Gastrocnemius medialis (tissue), 4 donors: Measurements from ENCODE around the gene MGMT. TPM values are rescaled to one million over a fixed set of nuclear protein-coding genes. Genes with fewer than 3 reads are reported as not detected.

Experiments
- ATAC-seq, 2 donors: fragments of 150-250 bp; one replicate each; pipeline ENCODE4 v1.9.1; 2016
- DNase-seq, 2 donors: peaks; one replicate each; pipeline ENCODE4 v3.0.0-alpha.2; 2019
- H3K27ac ChIP-seq, 4 donors: fragments of 200-600 bp; sonication (generic); 1 replicate in 1 of 4; 2 replicates in 3 of 4; pipeline ENCODE4 v1.5.1; 2016 to 2018; ENCODE audit warnings: mild to moderate bottlenecking in 2 of 4, moderate library complexity in 1 of 4
- H3K27me3 ChIP-seq, 3 donors: fragments of 200-600 bp; sonication (generic) in 2 of 3; 1 replicate in 1 of 3; 2 replicates in 2 of 3; pipeline versions ENCODE4 v1.5.1 to v1.6.0; 2016 to 2019; ENCODE audit warnings: mild to moderate bottlenecking in 1 of 3, moderate library complexity in 1 of 3
- H3K36me3 ChIP-seq, 2 donors: fragments of 200-600 bp; sonication (generic) in 1 of 2; one replicate each; pipeline ENCODE4 v1.5.1; 2017 to 2018
- H3K4me1 ChIP-seq, 2 donors: fragments of 200-600 bp; sonication (generic) in 1 of 2; one replicate each; pipeline ENCODE4 v1.5.1; 2016 to 2017; ENCODE audit warnings: mild to moderate bottlenecking in 2 of 2
- H3K4me3 ChIP-seq, 4 donors: fragments of 200-600 bp; sonication (generic) in 3 of 4; 1 replicate in 1 of 4; 2 replicates in 3 of 4; pipeline ENCODE4 v1.5.1; 2016 to 2019; ENCODE audit warnings: mild to moderate bottlenecking in 2 of 4
- H3K9me3 ChIP-seq, 3 donors: fragments of 200-600 bp; sonication (generic) in 2 of 3; 1 replicate in 1 of 3; 2 replicates in 2 of 3; pipeline ENCODE4 v1.5.1; 2016 to 2019
- CTCF ChIP-seq, 5 experiments: fragments of 450-650 bp in 3 of 5; fragments of 200-600 bp in 2 of 5; sonication (generic) in 2 of 5; IDR thresholded peaks in 4 of 5; conservative IDR thresholded peaks in 1 of 5; 1 replicate in 4 of 5; 2 replicates in 1 of 5; pipeline ENCODE4 v1.5.1; 2016 to 2019; ENCODE audit warnings: antibody characterized with exemption in 5 of 5, mild to moderate bottlenecking in 3 of 5, moderate library complexity in 3 of 5
- POLR2A ChIP-seq, 2 donors: fragments of 450-650 bp; IDR thresholded peaks; one replicate each; pipeline ENCODE4 v1.6.1; 2017; ENCODE audit warnings: antibody characterized with exemption in 2 of 2, mild to moderate bottlenecking in 2 of 2, moderate library complexity in 2 of 2
- in situ Hi-C, 4 donors: fragments of 200-750 bp; cut with MboI; loops; one replicate each; pipeline versions ENCODE4 v1.15.0 to v1.8.0; 2017; ENCODE audit warnings: low sequenced_read_pairs in 4 of 4
- intact Hi-C: fragments of 100-400 bp; cut with DNase I; formaldehyde crosslinking; loops from one replicate; pipeline ENCODE4 v1.15.1; 2023; ENCODE audit warnings: low total_unique reads
- total RNA-seq, 4 donors: library from RNA; depleted of rRNA; stranded (reverse); fragments of >200 nt; gene quantifications; one replicate each; pipeline versions ENCODE4 v1.1.0 to v1.2.3, GENCODE V29; 2016

The MGMT gene
- total RNA-seq, 4 donors from 2014 or later = 8.9 to 20.7 (median 17.1) TPM

- no peak overlapping the region for H3K4me3 ChIP-seq
- ATAC-seq (no peak), DNase-seq (no peak)
- intact Hi-C loops = no loop called here
- peaks cover 0 to 4% (median 0%) of the 10 kb centered on the region in 3 donors for H3K27me3 ChIP-seq
- H3K4me1 ChIP-seq = no peaks in the 10 kb centered on the region
- H3K27ac ChIP-seq = no peak overlapping the region
- H3K36me3 ChIP-seq = no peaks in the 10 kb centered on the region
- no peak for TF ChIP-seq CTCF (IDR thresholded peaks at IDR 0.05 in 4 of 5, conservative IDR thresholded peaks at IDR 0.05 in 1 of 5)
- H3K9me3 ChIP-seq = no peaks in the 10 kb centered on the region
- in situ Hi-C loops = no loop called here
These were observed 321.2 kb downstream of the MGMT start for GRCh38 chr10:129788215-129788614.

- DNase-seq (no peak), ATAC-seq (no peak)
- Histone ChIP-seq H3K4me3 (no peak overlapping the region), H3K27me3 (peaks cover 0 to 4% (median 0%) of the 10 kb centered on the region in 3 donors), H3K4me1 (no peaks in the 10 kb centered on the region), H3K27ac (no peak overlapping the region), H3K9me3 (no peaks in the 10 kb centered on the region), H3K36me3 (no peaks in the 10 kb centered on the region)
- in situ Hi-C loops = no loop called here
- intact Hi-C loops = no loop called here
- no peak for TF ChIP-seq POLR2A (IDR thresholded peaks at IDR 0.05)
- no peak for TF ChIP-seq CTCF (IDR thresholded peaks at IDR 0.05 in 4 of 5, conservative IDR thresholded peaks at IDR 0.05 in 1 of 5)
These were observed 323.8 kb downstream of the MGMT start for GRCh38 chr10:129790715-129791446.

- intact Hi-C loops (no loop called here), in situ Hi-C loops (no loop called here)
- Histone ChIP-seq H3K4me3 (no peak overlapping the region), H3K27me3 (peaks cover 0 to 4% (median 0%) of the 10 kb centered on the region in 3 donors), H3K36me3 (no peaks in the 10 kb centered on the region), H3K27ac (no peak overlapping the region), H3K4me1 (no peaks in the 10 kb centered on the region), H3K9me3 (no peaks in the 10 kb centered on the region)
- ATAC-seq = no peak
- DNase-seq = no peak
- no peak for TF ChIP-seq POLR2A (IDR thresholded peaks at IDR 0.05)
- no peak for TF ChIP-seq CTCF (IDR thresholded peaks at IDR 0.05 in 4 of 5, conservative IDR thresholded peaks at IDR 0.05 in 1 of 5)
These were observed 325.1 kb downstream of the MGMT start for GRCh38 chr10:129792141-129792540.

- Histone ChIP-seq H3K36me3 (no peaks in the 10 kb centered on the region), H3K27ac (no peak overlapping the region), H3K4me1 (no peaks in the 10 kb centered on the region), H3K4me3 (no peak overlapping the region), H3K9me3 (no peaks in the 10 kb centered on the region), H3K27me3 (peaks cover 0 to 2% (median 0%) of the 10 kb centered on the region in 3 donors)
- TF ChIP-seq POLR2A (IDR thresholded peaks at IDR 0.05) = no peak
- no peak for TF ChIP-seq CTCF (IDR thresholded peaks at IDR 0.05 in 4 of 5, conservative IDR thresholded peaks at IDR 0.05 in 1 of 5)
- in situ Hi-C loops = no loop called here
- intact Hi-C loops = no loop called here
- ATAC-seq (no peak), DNase-seq (no peak)
These were observed 325.8 kb downstream of the MGMT start for GRCh38 chr10:129792864-129793263.

GRCh38 chr10:129793479-129793878 lies 326.4 kb downstream of the MGMT start:
- Histone ChIP-seq H3K9me3 (no peaks in the 10 kb centered on the region), H3K4me3 (no peak overlapping the region), H3K27ac (no peak overlapping the region), H3K4me1 (no peaks in the 10 kb centered on the region), H3K27me3 (peaks cover 0 to 3% (median 0%) of the 10 kb centered on the region in 3 donors), H3K36me3 (no peaks in the 10 kb centered on the region)
- no peak for TF ChIP-seq CTCF (IDR thresholded peaks at IDR 0.05 in 4 of 5, conservative IDR thresholded peaks at IDR 0.05 in 1 of 5)
- TF ChIP-seq POLR2A (IDR thresholded peaks at IDR 0.05) = no peak
- intact Hi-C loops (no loop called here), in situ Hi-C loops (no loop called here)
- DNase-seq (no peak), ATAC-seq (no peak)
